DMS53 treated with DMSO at 0.1 percent for 48 hours (cell line): ENCODE data around the gene QRICH1.
"Not testable (repeated sequence)": the region's sequence is repeated elsewhere in the genome, so short reads cannot be mapped to it uniquely, and the experiment has no call there.

ENCODE experiments used
- DNase-seq: peaks from one replicate; lab custom pipeline; 2025; ENCODE audit not compliant: unreplicated experiment; lab: John Stamatoyannopoulos, UW

The QRICH1 gene

DNA sequence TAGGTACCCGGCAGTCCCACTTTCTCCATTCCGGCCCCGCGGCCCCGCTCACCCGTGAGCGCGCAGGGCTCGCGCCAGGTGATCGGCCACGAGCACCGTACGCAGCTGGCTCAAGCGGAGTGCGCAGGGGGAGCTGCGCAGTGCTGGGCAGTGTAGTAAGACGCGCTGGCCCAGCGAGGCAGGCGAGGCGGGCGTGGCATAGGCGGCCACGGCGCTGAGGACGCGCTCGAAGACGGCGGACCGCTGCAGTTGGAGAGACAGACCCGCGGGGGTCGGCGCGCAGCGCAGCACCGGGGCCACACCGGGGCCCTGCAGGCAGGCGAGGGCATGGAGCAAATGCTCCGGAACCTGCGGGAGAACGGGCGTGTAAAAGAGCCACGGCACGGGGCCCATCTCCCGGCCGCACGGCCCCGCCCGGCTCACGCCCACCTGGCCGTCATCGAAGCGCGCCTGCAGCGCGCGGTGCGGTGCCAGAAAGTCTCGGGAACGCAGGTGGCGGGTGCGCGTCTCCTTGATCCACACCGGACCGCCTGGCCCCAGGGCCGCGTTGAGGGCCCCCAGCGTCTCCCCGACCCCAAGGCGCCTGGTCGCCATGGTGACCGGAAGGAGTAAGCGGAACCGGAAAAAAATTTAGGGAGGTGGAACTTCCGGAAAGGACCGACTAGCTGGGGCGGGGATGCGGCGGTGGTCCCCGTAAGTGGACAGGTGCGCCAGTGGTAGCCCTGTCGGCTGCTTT, 75.7 kb downstream of the QRICH1 start, which contains the start of gene DALRD3:
Gene DALRD3, minus strand, starts transcription at position 610 of the 736 bp plus-strand sequence. Its CDS starts 16 bp downstream, at position 594.
- no peak for DNase-seq

DNA sequence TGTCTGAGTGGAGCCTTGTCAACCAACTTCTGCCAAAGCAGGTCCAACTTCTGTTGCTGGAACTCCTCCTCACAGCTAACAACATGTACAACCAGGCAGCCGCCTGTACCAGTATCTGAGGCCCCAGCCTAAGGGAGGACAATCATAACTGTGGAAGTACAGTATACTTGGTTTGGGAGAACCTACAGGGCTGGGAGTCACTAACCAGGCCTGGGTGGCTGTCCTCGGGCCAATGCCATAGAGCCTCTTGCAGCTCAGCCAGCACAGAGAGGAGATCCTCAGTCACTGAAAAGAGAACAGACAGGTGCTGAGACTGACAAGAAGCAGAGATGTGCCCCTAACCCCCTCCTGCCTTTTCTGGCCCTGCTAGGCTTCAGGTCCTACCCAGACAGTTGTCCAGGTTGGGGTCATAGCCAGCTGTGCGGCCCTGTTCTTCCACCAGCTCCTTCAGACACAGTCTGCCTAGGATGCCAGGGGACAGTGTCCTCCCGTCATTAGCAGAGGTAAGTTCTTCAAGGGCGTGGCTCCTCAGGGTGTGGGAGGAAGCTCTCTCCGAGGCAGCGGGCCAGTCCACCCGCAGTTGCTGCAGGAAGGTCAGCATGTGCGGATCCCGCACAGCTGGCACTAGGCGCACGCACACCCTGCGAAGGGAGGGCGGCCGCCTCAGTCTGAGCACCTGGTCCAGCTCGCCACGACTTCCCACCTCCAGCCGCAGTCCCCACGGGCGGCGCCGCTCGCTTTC, 76.5 kb downstream of the QRICH1 start:
- no peak for DNase-seq

DNA sequence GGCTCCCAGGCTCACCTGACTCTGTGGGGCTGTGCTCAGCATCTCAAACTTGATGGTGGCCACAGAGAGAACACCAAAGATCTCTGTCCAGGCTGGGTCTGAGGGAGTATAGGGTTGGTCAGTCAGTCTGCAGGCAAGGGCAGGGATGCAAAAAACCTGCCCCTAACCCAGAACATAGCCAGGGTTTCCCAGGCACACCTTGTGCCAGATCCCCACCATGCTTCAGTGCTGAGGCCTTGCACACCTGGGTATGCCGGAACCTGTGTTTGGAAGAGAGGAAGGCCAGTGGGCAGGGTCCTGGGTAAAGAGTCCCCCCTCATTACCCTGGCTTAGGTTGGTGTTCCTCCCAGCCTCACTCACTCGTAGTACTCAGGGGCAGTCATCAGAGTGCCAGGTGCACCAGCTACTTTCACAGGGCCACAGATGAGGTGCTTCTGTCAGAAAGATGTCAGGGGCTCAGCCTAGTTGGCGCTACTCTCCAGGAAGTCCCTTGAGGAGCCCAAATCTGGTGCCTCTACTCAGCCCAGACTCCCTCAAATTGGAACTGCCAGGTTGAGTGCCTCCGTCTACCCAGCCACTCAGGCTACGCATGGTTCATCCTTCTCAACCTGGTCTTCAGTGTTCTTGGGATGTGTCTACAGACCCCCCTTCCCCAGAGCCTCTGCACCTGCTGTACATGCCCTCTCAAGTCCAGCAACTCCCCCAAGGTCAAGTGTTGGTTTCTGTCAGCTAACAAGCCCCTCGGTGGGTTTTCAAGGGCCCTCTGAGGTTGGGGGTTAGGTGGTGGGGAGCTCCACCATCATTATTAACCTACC, 77.2 kb downstream of the QRICH1 start:
- no peak for DNase-seq

DNA sequence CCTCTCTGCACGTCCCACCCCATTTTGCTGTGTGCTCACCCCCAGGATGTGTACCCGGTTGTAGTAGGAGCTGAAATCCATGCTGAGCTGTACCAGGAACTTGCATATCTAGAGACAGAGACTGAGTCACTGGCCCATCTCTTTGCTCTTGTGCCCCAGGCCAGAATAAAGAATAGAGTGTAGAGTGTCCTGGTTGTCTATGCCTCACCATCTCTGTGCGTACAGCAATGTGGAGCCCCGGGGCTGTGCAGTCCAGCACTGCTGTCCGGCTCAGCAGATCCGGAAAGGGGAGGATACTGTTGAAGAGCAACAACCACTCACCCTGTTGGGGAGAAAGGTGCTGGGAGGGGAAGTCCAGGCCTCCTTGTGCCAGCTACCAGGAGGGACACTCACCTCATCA, 78.1 kb downstream of the QRICH1 start:
- DNase-seq, result no peak

DNA sequence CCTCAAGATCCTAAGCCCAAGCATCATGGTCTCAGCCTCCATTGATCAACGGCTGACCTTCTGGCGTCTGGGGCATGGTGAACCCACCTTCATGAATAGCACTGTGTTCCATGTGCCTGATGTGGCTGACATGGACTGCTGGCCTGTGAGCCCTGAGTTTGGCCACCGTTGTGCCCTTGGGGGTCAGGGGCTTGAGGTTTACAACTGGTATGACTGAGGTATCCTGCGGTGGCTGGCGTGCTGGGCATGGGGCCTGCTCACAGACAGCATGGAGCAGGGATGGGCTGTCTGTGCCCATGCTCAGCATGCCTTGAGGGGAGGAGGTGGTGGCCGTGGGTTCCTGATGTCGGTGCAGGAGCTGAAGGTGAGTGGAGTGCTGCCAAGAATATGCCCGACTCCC, 78.8 kb downstream of the QRICH1 start:
- DNase-seq, result no peak

DNA sequence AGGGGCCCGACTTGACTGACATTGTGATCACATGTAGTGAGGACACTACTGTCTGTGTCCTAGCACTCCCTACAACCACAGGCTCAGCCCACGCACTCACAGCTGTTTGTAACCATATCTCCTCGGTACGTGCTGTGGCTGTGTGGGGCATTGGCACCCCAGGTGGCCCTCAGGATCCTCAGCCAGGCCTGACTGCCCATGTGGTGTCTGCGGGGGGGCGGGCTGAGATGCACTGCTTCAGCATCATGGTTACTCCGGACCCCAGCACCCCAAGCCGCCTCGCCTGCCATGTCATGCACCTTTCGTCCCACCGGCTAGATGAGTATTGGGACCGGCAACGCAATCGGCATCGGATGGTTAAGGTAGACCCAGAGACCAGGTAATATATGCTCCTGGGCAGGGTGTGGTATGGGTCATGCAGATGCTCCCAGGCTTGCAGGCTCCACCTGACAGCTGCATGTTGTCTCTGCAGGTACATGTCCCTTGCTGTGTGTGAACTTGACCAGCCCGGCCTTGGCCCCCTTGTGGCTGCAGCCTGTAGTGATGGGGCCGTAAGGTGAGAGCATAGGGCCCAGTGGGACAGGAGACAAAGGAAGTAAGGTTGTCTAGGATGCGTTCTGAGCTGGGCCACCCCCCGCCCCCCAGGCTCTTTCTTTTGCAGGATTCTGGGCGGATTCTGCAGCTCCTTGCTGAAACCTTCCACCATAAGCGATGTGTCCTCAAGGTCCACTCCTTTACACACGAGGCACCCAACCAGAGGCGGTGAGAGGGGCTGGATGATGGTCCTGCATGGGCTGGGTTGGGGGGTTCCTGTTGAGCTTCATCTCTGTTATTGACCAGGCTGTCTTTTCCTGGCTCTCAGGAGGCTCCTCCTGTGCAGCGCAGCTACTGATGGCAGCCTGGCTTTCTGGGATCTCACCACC, 79.9 kb downstream of the QRICH1 start:
- DNase-seq, result no peak

DNA sequence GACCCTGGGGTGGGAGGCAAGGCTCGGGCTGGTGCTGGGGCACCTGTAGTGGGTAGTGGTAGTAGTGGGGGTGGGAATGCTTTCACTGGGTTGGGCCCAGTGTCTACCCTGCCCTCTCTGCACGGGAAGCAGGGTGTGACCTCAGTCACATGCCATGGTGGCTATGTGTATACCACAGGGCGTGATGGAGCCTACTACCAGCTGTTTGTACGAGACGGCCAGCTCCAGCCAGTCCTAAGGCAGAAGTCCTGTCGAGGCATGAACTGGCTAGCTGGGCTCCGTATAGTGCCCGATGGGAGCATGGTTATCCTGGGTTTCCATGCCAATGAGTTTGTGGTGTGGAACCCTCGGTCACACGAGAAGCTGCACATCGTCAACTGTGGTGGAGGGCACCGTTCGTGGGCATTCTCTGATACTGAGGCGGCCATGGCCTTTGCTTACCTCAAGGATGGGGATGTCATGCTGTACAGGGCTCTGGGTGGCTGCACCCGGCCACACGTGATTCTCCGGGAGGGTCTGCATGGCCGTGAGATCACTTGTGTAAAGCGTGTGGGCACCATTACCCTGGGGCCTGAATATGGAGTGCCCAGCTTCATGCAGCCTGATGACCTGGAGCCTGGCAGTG, 80.6 kb downstream of the QRICH1 start:
- DNase-seq, result no peak

DNA sequence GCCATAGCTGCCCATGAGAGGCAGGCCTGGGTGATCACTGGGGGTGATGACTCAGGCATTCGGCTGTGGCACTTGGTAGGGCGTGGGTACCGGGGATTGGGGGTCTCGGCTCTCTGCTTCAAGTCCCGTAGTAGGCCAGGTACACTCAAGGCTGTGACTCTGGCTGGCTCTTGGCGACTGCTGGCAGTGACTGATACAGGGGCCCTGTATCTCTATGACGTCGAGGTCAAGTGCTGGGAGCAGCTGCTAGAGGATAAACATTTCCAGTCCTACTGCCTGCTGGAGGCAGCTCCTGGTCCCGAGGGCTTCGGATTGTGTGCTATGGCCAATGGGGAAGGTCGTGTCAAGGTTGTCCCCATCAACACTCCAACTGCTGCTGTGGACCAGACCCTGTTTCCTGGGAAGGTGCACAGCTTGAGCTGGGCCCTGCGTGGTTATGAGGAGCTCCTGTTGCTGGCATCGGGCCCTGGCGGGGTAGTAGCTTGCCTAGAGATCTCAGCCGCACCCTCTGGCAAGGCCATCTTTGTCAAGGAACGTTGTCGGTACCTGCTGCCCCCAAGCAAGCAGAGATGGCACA, 81.3 kb downstream of the QRICH1 start:
- DNase-seq, result no peak

DNA sequence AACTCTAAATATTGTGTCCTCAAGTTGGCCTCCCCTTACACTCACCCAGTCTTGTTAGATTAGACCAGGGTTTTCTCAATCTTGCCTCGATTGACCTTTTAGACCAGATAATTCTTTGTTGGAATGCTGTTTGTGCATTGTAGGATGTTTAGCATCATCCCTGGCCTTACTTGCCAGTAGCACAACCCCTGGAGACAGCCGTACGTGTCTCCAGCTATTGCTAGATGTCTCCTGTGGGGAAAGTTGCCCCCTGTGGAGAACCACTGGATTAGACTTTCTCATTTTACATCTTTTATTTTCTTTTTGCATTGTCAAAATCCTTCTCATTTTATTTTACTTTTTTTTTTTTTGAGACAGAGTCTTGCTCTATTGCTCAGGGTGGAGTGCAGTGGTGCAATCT, 84.5 kb downstream of the QRICH1 start:
- DNase-seq, result no peak

DNA sequence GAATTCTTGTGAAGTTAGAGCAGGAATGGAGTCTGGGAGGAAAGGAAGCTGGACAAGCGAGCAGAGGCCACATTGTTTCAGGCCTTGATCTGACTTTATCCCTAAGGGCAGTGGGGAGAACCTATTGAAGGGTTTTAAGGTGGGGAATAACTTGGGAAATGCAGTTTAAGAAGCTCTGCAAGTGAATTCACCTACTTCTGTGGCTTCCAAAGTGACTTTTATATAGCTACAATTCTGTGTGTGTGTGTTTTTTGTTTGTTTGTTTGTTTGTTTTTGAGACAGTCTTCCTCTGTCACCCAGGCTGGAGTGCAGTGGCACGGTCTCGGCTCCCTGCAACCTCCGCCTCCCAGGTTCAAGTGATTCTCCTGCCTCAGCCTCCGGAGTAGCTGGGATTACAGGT, 85.2 kb downstream of the QRICH1 start:
- DNase-seq, result not testable (repeated sequence)

DNA sequence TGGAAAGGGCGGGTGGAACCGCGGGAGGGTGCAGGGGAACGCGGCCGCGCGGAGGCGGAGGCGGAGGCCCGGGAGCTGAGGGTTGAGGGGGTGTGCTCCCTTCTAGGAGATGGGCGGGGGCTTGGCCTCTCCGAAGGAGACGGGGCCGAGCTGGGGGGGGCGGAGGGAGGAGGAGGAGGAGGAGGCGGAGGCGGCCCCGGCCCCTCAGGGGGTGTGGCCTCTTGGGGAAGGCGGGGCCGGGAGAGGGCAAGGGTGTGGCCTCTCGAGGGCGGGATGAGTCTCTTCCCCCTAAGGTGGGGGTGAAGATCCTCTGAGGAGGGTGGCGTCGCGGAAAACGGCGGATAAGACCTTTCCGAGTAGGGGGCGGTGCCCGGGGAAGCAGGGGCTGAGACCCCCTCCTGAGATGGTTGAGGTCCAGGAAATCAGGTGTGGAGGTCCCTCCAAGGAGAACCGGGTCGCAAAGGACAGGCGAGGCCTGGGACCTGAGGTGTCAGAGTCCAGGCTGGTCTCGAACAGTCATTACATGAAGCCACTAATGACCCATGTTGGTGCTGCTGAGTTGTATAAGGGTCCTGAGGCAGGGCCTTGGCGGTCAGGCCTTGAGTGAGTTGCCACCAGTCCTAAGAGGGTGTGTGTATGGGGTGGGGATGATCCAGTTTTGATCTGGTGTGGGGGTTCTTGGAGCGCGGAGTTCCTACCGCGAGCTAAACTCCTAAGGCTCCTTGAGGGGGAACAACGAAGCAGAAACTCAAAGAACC, 85.9 kb downstream of the QRICH1 start:
- no peak for DNase-seq

DNA sequence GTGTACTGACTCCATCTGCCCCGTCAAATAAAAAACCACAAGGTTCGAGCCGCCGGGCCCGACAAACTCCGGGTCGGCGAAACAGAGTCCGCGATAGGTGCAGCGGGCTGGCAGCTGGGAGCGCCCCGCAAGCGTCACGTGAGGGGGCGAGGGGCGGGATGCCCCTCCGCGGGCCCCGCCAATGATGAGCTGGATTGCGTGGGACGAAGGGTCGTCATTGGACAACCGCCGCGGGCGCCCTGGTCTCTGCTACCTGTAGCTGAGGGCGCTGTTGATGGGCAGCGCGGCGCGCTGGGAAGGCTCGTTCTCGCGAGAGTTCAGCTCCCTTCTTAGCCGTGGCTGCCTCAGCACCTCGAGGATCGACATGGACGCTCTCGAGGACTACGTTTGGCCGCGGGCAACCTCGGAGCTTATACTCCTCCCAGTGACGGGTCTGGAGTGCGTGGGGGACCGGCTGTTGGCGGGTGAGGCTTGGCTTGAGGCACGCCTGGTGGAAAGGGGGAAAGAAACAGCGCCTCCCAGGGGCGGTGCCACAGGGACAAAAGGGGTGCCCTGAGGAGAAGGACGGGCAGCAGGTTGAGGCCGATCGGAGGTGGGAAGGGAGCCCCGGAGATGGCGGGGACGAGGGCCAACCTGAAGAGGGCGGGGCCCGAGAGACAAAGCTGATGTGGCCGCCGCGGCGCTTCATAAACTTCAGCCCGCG, 86.7 kb downstream of the QRICH1 start, which contains the start of gene WDR6:
Gene WDR6, plus strand, starts transcription at position 324 of the 703 bp plus-strand sequence. Its CDS starts 41 bp downstream, at position 365.
- DNase-seq, result peak; percentile 65

DNA sequence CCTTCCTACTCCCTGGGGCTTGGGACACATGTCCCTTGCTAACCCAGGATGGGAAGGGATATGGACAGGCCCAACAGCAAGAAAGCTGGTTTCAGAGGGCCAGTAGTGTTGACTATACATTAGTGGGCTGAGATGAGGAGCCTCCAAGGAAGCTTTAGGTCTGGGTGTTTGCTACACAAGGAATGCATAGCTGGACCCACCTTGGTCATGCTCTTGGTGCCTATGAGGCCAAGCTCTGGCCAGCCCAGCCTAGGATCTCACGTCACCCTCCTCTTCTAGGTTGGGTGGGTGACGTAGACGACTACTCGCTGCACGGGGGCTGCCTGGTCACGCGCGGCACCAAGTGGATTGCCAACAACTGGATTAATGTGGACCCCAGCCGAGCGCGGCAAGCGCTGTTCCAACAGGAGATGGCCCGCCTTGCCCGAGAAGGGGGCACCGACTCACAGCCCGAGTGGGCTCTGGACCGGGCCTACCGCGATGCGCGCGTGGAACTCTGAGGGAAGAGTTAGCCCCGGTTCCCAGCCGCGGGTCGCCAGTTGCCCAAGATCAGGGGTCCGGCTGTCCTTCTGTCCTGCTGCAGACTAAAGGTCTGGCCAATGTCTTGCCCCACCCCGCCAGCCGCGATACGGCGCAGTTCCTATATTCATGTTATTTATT, 87.3 kb downstream of the QRICH1 start:
- DNase-seq, result no peak

DNA sequence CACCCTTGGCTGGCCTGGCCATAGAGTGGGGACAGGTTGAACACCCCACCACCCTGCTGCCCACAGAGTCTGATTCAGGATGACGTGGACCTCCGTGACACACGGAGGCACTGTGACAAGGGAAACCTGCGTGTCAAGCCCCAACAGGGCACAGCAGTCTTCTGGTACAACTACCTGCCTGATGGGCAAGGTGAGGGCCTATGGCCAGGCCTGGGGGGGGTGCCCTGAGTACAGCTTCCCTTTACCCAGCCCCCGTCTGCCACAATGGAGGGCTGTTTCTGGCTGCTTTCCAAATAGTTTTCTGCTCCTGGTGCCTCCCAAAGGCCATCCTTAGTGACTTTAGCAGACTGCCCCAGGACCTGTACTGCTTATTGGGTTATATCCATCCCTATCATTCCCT, 87.9 kb downstream of the QRICH1 start:
- DNase-seq, result no peak

DNA sequence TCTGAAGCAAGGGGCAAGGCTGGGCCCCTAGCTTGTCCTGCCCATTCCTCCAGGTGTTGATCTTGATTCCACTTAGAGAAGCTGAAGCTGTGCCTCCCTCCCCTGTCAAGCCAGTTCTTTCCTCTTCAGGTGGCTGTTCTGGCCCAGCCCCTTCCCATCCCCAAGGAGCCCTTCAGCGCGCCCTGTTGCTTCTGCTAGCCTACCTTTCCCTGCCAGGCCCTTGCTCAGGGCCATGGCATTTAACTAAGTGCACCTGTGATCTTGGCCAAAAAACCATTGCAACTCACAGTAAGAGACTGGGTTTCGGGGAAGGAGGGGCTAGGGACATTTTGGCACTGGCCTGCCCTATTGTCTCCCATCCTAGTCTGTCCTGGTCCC, 88.6 kb downstream of the QRICH1 start:
- DNase-seq, result no peak

DNA sequence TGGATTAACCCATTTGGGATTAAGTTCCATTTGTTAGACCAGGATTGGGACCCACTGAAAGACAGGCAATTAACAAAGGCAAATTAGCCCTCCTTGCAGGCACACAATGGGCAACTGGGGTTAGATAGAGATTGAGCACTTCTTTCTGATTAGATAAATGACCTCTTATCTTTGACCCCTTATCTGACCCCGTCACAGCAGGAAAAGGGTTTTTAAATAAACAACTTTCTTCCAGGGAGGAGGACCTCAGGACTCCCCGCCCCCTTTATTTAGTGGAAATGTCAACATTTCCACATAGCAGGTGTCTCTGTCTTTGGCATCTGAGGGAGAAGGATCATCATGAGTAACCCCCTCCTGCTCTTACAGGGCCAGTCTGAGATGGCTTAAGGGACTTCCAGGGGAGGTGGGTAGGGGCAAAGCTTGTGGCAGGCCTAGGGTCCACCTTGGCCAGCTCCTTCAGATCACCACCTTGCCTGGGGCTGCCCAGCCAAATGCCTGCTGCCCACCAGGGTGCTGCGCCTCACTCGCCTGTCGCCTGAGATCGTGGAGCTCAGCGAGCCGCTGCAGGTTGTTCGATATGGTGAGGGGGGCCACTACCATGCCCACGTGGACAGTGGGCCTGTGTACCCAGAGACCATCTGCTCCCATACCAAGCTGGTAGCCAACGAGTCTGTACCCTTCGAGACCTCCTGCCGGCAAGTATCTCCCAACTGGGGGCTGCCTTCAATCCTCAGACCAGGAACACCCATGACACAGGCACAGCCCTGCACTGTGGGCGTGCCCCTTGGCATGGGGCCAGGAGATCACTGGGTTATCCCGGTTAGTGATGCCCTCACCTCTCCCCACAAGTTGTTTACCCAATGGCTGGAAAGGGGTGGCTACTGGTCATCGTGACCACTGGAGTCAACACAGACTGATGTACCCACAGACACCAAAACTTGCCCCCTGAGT, 89.2 kb downstream of the QRICH1 start:
- no peak for DNase-seq

DNA sequence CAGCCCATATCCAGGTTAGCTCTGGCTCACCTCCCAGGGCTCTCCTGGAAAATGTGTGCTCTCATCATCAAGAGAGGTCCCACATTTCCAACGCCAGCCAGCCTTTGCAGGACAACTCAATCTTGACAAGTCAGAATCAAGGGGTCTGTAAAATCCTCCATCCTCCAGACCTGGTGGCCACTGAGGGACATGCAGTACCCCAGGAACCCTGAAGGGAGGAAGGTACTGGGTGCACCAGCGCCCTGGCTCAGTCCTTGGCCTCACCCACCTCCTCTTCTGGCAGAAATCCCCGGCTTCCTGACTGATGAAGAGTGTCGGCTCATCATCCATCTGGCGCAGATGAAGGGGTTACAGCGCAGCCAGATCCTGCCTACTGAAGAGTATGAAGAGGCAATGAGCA, 92.7 kb downstream of the QRICH1 start:
- no peak for DNase-seq
